CD14-positive monocyte (primary cell): Measurements from ENCODE around the gene TENT4A. TPM values are rescaled to one million over a fixed set of nuclear protein-coding genes. Genes with fewer than 3 reads are reported as not detected.
A peak's percentile ranks its signal among the peaks of the same experiment; 100 is the strongest.

Source experiments
- DNase-seq, 3 donors: peaks; one replicate each; pipeline ENCODE4 v3.0.0-alpha.2; 2011 to 2022
- H2AFZ ChIP-seq: 2 replicates; pipeline ENCODE4 v1.6.0; 2012; ENCODE audit warnings: mild to moderate bottlenecking, low read depth, low read length, inconsistent platforms; ENCODE audit not compliant: insufficient read depth, poor library complexity, severe bottlenecking
- H3K27ac ChIP-seq, 2 donors: 1 replicate in 1 of 2; 2 replicates in 1 of 2; pipeline ENCODE4 v1.5.1; 2012 to 2013; ENCODE audit warnings: low read length in 2 of 2, control low read depth in 1 of 2, inconsistent platforms in 1 of 2, low read depth in 1 of 2, mild to moderate bottlenecking in 1 of 2
- H3K27me3 ChIP-seq, 2 donors: one replicate each; pipeline versions ENCODE4 v1.6.0 to v1.6.1; 2011 to 2013; ENCODE audit warnings: low read length in 2 of 2; ENCODE audit not compliant: control insufficient read depth in 2 of 2, insufficient read depth in 2 of 2
- H3K36me3 ChIP-seq, 2 donors: replicated peaks in 1 of 2; 1 replicate in 1 of 2; 2 replicates in 1 of 2; pipeline versions ENCODE4 v1.5.1 to v1.6.1; 2012 to 2013; ENCODE audit warnings: low read length in 2 of 2, control low read depth in 1 of 2, inconsistent platforms in 1 of 2, mild to moderate bottlenecking in 1 of 2; ENCODE audit not compliant: insufficient read depth in 2 of 2, control insufficient read depth in 1 of 2
- H3K4me1 ChIP-seq, 2 donors: 1 replicate in 1 of 2; 2 replicates in 1 of 2; pipeline versions ENCODE4 v1.5.1 to v1.6.1; 2012 to 2013; ENCODE audit warnings: low read length in 2 of 2, control low read depth in 1 of 2, inconsistent platforms in 1 of 2, mild to moderate bottlenecking in 1 of 2, moderate library complexity in 1 of 2; ENCODE audit not compliant: insufficient read depth in 2 of 2, control insufficient read depth in 1 of 2
- H3K4me2 ChIP-seq: replicated peaks from 2 replicates; pipeline ENCODE3; 2012; ENCODE audit warnings: low read length, moderate library complexity, mild to moderate bottlenecking; ENCODE audit not compliant: poor library complexity, severe bottlenecking; ENCODE audit errors: extremely low read depth
- H3K4me3 ChIP-seq, 3 experiments: fragments of 200-600 bp in 1 of 3; sonication (generic) in 1 of 3; replicated peaks in 1 of 3; 1 replicate in 2 of 3; 2 replicates in 1 of 3; pipeline ENCODE4 v1.5.1; 2011 to 2013; ENCODE audit warnings: low read length in 3 of 3, mild to moderate bottlenecking in 3 of 3, control low read depth in 2 of 3, low read depth in 2 of 3, inconsistent platforms in 1 of 3, moderate library complexity in 1 of 3
- H3K79me2 ChIP-seq: 2 replicates; pipeline ENCODE4 v1.6.0; 2012; ENCODE audit warnings: mild to moderate bottlenecking, control low read depth, inconsistent platforms, low read length, moderate library complexity; ENCODE audit not compliant: insufficient read depth
- H3K9ac ChIP-seq: 2 replicates; pipeline ENCODE4 v1.6.0; 2017; ENCODE audit warnings: low read length, mild to moderate bottlenecking; ENCODE audit not compliant: insufficient read depth, poor library complexity, severe bottlenecking
- H3K9me3 ChIP-seq, 2 donors: replicated peaks in 1 of 2; 1 replicate in 1 of 2; 2 replicates in 1 of 2; pipeline versions ENCODE4 v1.5.1 to v1.6.1; 2012 to 2013; ENCODE audit warnings: low read length in 2 of 2, control low read depth in 1 of 2; ENCODE audit not compliant: control insufficient read depth in 1 of 2, insufficient read depth in 1 of 2
- H4K20me1 ChIP-seq: 2 replicates; pipeline ENCODE4 v1.6.0; 2012; ENCODE audit warnings: mild to moderate bottlenecking, low read length, control low read depth, moderate library complexity; ENCODE audit not compliant: insufficient read depth
- H3K27ac Mint-ChIP-seq, 7 donors: one replicate each; pipeline ENCODE4 v1.8.0; 2020; ENCODE audit warnings: mild to moderate bottlenecking in 7 of 7, mixed read lengths in 7 of 7, moderate library complexity in 6 of 7, inconsistent platforms in 2 of 7
- H3K27me3 Mint-ChIP-seq, 3 donors: one replicate each; pipeline ENCODE4 v1.8.0; 2021 to 2022; ENCODE audit warnings: low read depth in 3 of 3, mild to moderate bottlenecking in 3 of 3, mixed read lengths in 3 of 3, moderate library complexity in 3 of 3, inconsistent platforms in 1 of 3
- H3K36me3 Mint-ChIP-seq, 2 donors: one replicate each; pipeline ENCODE4 v1.8.0; 2020; ENCODE audit warnings: mixed read lengths in 2 of 2, inconsistent platforms in 1 of 2, mild to moderate bottlenecking in 1 of 2
- H3K4me1 Mint-ChIP-seq: one replicate; pipeline ENCODE4 v1.8.0; 2020; ENCODE audit warnings: mild to moderate bottlenecking, mixed read lengths
- H3K4me3 Mint-ChIP-seq, 2 donors: one replicate each; pipeline ENCODE4 v1.8.0; 2020; ENCODE audit warnings: mild to moderate bottlenecking in 2 of 2, mixed read lengths in 2 of 2, moderate library complexity in 1 of 2
- H3K9me3 Mint-ChIP-seq, 7 donors: one replicate each; pipeline ENCODE4 v1.8.0; 2020 to 2022; ENCODE audit warnings: mixed read lengths in 7 of 7, mild to moderate bottlenecking in 6 of 7, moderate library complexity in 6 of 7, inconsistent platforms in 2 of 7
- WGBS: methylation state at CpG from one replicate; pipeline ENCODE4 v1.1.5; 2013; ENCODE audit warnings: missing lambda C conversion rate; ENCODE audit not compliant: insufficient coverage; 5-methylcytosine and 5-hydroxymethylcytosine counted together
- intact Hi-C, 2 donors: fragments of 100-400 bp; cut with micrococcal nuclease; formaldehyde crosslinking; loops; one replicate each; pipeline versions ENCODE4 v1.15.0 to v1.15.1; 2023
- polyA plus RNA-seq, 3 donors: library from polyadenylated mRNA; depleted of rRNA in 1 of 3; unstranded in 2 of 3; stranded (reverse) in 1 of 3; fragments of 300-500 nt in 2 of 3; fragments of >200 nt in 1 of 3; fragmentation: Illumina TruSeq in 2 of 3; gene quantifications; 1 replicate in 2 of 3; 2 replicates in 1 of 3; pipeline ENCODE4 v1.2.3, GENCODE V29; 2012 to 2021
- TF ChIP-seq, protein P1 (sequence below): fragments of 200-600 bp; IDR thresholded peaks from one replicate; pipeline ENCODE4 v1.8.0; 2022; ENCODE audit warnings: antibody characterized with exemption, mild to moderate bottlenecking

Gene TENT4A
- polyA plus RNA-seq, 3 donors, result 0.17 to 15.6 (median 0.44) TPM

DNA sequence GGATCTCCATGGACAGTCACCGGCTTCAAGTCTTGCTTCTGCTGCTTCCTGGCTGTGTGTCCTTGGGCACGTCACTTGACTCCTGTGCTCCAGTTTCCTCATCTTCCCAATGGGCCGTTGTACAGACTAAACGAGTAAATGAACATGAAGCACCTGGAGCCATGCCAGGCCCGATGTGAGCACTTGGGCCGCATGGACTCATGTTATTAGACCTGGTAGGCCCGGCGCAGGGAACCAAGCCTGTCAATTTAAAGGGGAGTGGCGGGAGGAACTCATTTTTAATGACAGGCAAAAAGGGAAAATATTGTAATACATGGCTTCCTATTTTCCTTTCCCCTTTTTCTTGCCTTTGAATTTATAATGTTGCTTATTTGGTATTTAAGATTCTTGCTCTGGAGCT lies 47.5 kb downstream of the TENT4A start:
- DNase-seq, result peak; percentile 18 to 21 (median 20)
- no peaks in the 10 kb centered on the region for H3K79me2 ChIP-seq
- H3K4me1 ChIP-seq, result peaks cover 19 to 30% of the 10 kb centered on the region in 2 donors
- no peak overlapping the region for H3K4me3 ChIP-seq
- H4K20me1 ChIP-seq, result no peaks in the 10 kb centered on the region
- Mint-ChIP-seq H3K4me1 (peaks cover 26% of the 10 kb centered on the region), H3K27me3 (peaks cover 0 to 2% (median 0%) of the 10 kb centered on the region in 3 donors), H3K36me3 (peaks cover 22 to 33% of the 10 kb centered on the region in 2 donors), H3K27ac (peak overlapping the region; percentile 82 to 93 (median 88)), H3K9me3 (peaks cover 0 to 3% (median 0%) of the 10 kb centered on the region in 7 donors), H3K4me3 (peak overlapping the region in 1 of 2 donors; percentile 67)
- 57% methylated on average over 4 of the region's 9 CpGs for WGBS
- H2AFZ ChIP-seq, result peak overlapping the region; percentile 62
- H3K9me3 ChIP-seq, result no peaks in the 10 kb centered on the region
- TF ChIP-seq, protein P1, sequence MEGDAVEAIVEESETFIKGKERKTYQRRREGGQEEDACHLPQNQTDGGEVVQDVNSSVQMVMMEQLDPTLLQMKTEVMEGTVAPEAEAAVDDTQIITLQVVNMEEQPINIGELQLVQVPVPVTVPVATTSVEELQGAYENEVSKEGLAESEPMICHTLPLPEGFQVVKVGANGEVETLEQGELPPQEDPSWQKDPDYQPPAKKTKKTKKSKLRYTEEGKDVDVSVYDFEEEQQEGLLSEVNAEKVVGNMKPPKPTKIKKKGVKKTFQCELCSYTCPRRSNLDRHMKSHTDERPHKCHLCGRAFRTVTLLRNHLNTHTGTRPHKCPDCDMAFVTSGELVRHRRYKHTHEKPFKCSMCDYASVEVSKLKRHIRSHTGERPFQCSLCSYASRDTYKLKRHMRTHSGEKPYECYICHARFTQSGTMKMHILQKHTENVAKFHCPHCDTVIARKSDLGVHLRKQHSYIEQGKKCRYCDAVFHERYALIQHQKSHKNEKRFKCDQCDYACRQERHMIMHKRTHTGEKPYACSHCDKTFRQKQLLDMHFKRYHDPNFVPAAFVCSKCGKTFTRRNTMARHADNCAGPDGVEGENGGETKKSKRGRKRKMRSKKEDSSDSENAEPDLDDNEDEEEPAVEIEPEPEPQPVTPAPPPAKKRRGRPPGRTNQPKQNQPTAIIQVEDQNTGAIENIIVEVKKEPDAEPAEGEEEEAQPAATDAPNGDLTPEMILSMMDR, result no peak
- peak overlapping the region; percentile 17 for H3K9ac ChIP-seq
- H3K36me3 ChIP-seq, result peaks cover 20 to 34% of the 10 kb centered on the region in 2 donors
- H3K27me3 ChIP-seq, result no peaks in the 10 kb centered on the region
- H3K27ac ChIP-seq, result peak overlapping the region; percentile 36 to 71
- intact Hi-C loops, result loop anchor here in 1 of 2 donors (10.0 kb wide), 2 partner anchors 984 to 1054 kb away; no protein-coding TSS in a partner anchor
- peak overlapping the region; percentile 18 for H3K4me2 ChIP-seq

DNA sequence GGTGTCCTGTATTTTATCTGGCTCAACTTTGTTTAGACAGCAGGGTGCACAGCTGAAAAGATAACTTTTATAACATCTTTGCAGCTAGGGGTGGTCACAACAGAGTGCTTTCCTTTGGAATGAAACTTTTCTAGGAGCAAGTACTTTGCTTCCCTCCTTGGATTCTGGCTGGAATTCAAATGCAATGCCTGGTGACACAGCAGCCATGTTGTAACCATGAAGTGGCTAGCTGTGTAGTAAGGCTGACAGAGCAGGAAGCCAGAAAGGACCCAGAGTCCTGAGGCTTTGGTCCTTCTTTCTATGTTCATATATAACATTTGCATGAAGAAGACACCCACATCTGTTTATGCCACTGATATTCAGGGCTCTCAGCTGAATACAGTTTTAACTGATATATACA lies 48.1 kb downstream of the TENT4A start:
- peaks cover 0 to 3% (median 0%) of the 10 kb centered on the region in 7 donors for H3K9me3 Mint-ChIP-seq
- peaks cover 15 to 27% of the 10 kb centered on the region in 2 donors for H3K36me3 Mint-ChIP-seq
- no peak overlapping the region for H3K4me3 ChIP-seq
- H3K4me3 Mint-ChIP-seq, result no peak overlapping the region
- TF ChIP-seq, protein P1, result no peak
- H3K27ac ChIP-seq, result peak overlapping the region in 1 of 2 donors; percentile 71
- no peak overlapping the region for H3K9ac ChIP-seq
- no peaks in the 10 kb centered on the region for H3K27me3 ChIP-seq
- intact Hi-C loops, result loop anchor here in 1 of 2 donors (10.0 kb wide), 2 partner anchors 983 to 1053 kb away; no protein-coding TSS in a partner anchor
- H4K20me1 ChIP-seq, result no peaks in the 10 kb centered on the region
- H3K9me3 ChIP-seq, result no peaks in the 10 kb centered on the region
- H2AFZ ChIP-seq, result no peak overlapping the region
- H3K4me2 ChIP-seq, result peak overlapping the region; percentile 18
- H3K27ac Mint-ChIP-seq, result peak overlapping the region in 4 of 7 donors; percentile 85 to 93 (median 89)
- peaks cover 13 to 27% of the 10 kb centered on the region in 2 donors for H3K36me3 ChIP-seq
- H3K4me1 ChIP-seq, result peaks cover 26 to 36% of the 10 kb centered on the region in 2 donors
- peaks cover 32% of the 10 kb centered on the region for H3K4me1 Mint-ChIP-seq
- DNase-seq, result no peak
- no peaks in the 10 kb centered on the region for H3K79me2 ChIP-seq
- H3K27me3 Mint-ChIP-seq, result peaks cover 0 to 2% (median 0%) of the 10 kb centered on the region in 3 donors
